GM18507 (cell line): Measurements from ENCODE around the gene YY1.

Experiments
- DNase-seq: peaks from one replicate; pipeline ENCODE4 v3.0.0; 2011; ENCODE audit warnings: low read depth; ENCODE audit not compliant: insufficient read length; ENCODE audit errors: extremely low spot score
- FAIRE-seq: peaks from 2 replicates; lab custom pipeline; 2011; peaks lifted over from hg19 to GRCh38; lab: Jason Lieb, UNC

Gene YY1

GRCh38 chr14:100323121-100323941, 84.4 kb downstream of the YY1 start, which contains the start of gene SLC25A47:
TSS of gene SLC25A47 (plus strand) at chr14:100323339. CDS start at chr14:100323415, 76 bp downstream.
- FAIRE-seq (no peak), DNase-seq (no peak)

DNA sequence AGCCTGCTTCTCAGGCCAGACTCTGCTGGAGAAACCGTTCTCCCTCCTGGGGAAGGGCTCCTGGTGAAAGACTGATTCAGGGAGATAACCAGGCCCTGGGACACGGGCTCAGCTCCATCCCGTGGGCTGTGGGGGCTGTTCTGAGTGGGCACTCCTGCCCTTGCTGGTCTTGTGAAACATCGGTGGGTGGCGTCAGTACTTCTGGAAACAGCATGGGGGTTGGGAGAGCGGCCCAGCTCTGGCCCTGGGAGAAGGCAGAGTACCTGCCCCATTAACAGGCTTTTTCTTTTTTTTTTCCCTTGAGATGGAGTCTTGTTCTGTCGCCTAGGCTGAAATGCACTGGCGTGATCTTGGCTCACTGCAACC, 85.0 kb downstream of the YY1 start:
- DNase-seq, result no peak

GRCh38 chr14:100325231-100325632, 86.3 kb downstream of the YY1 start:
- DNase-seq, result no peak
- no peak for FAIRE-seq

More for the DNA sequence above, 85.0 kb downstream of the YY1 start:
- no peak for FAIRE-seq

GRCh38 chr14:100325958-100326357, 87.0 kb downstream of the YY1 start:
- no peak for DNase-seq
- FAIRE-seq, result no peak

DNA sequence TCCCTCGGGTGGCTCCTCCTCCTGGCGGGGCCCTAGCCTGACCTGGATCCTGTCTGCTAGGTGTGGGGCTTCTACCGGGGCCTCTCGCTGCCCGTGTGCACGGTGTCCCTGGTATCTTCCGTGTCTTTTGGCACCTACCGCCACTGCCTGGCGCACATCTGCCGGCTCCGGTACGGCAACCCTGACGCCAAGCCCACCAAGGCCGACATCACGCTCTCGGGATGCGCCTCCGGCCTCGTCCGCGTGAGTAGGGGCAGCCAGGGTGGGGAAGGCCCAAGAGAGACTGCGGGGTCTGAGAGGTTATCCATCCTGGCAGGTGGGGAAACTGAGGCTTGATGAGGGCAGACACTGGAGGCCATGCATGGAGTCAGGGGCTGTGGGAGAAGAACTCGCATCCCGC, 88.2 kb downstream of the YY1 start:
- FAIRE-seq, result no peak
- no peak for DNase-seq

- no peak for DNase-seq
- FAIRE-seq, result no peak
Measured at GRCh38 chr14:100328495-100329163, 89.7 kb downstream of the YY1 start.

GRCh38 chr14:100329233-100330006, 90.5 kb downstream of the YY1 start:
- FAIRE-seq (no peak), DNase-seq (no peak)

- DNase-seq (no peak), FAIRE-seq (no peak)
Measured at GRCh38 chr14:100330007-100330344, 91.0 kb downstream of the YY1 start.

DNA sequence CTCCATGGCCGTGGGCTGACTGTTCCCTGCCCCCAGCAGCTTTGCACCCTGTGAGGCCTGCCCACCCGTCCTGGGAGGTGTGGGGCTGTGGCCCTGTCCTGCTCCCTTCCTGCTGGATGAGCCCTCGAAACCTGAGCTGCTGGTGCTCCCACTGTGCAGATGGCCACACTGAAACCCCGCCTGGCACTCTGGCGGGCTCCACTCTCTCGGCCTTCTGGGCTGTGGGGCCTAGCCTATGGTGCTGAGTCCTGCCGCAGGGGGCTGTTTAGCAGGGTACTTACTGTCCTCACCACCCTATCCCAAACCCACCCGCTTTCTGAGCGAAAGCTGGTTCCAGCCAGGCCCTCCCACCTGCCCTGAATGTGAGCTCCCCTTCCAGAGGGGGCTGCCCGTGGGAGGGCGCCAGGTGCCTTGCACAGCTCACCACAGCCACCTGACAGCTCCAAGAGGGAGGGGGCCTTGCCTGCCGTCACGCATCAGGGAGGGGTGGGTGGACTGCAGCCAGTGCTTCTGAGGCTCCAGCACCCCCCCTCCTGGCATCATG, 91.5 kb downstream of the YY1 start:
- FAIRE-seq, result no peak

GRCh38 chr14:100332071-100332639, 93.2 kb downstream of the YY1 start:
- FAIRE-seq (no peak), DNase-seq (no peak)

More for the DNA sequence above, 91.5 kb downstream of the YY1 start:
- DNase-seq, result no peak
